GM23248 (cell line): ENCODE results near the gene NUP98. TPM values are rescaled to one million over a fixed set of nuclear protein-coding genes. Genes with fewer than 3 reads are reported as not detected.

ENCODE experiments used
- DNase-seq: peaks from one replicate; pipeline ENCODE4 v3.0.0-alpha.2; 2015
- H2AFZ ChIP-seq: fragments of 200-600 bp; sonication (generic); 2 replicates; pipeline ENCODE4 v1.6.1; 2016; ENCODE audit warnings: antibody characterized with exemption
- H3F3A ChIP-seq: fragments of 200-600 bp; sonication (generic); 2 replicates; pipeline ENCODE4 v1.6.1; 2016; ENCODE audit warnings: mild to moderate bottlenecking, antibody characterized with exemption, mixed run types; ENCODE audit not compliant: insufficient read depth
- H3K27ac ChIP-seq: fragments of 200-600 bp; sonication (generic); 2 replicates; pipeline ENCODE4 v1.5.1; 2016; ENCODE audit warnings: mild to moderate bottlenecking
- H3K27me3 ChIP-seq: fragments of 200-600 bp; sonication (generic); replicated peaks from 2 replicates; pipeline ENCODE4 v1.6.1; 2016; ENCODE audit warnings: mild to moderate bottlenecking; ENCODE audit not compliant: insufficient read depth
- H3K36me3 ChIP-seq: fragments of 200-600 bp; sonication (generic); 2 replicates; pipeline ENCODE4 v1.6.1; 2016; ENCODE audit warnings: low read depth, mild to moderate bottlenecking
- H3K4me1 ChIP-seq: fragments of 200-600 bp; sonication (generic); 2 replicates; pipeline ENCODE4 v1.6.1; 2016; ENCODE audit warnings: mild to moderate bottlenecking; ENCODE audit not compliant: insufficient read depth
- H3K4me2 ChIP-seq: fragments of 200-600 bp; sonication (generic); one replicate; pipeline ENCODE4 v1.6.1; 2016; ENCODE audit warnings: mild to moderate bottlenecking; ENCODE audit not compliant: unreplicated experiment
- H3K4me3 ChIP-seq: fragments of 200-600 bp; sonication (generic); 2 replicates; pipeline ENCODE4 v1.5.1; 2016; ENCODE audit warnings: mild to moderate bottlenecking
- H3K79me2 ChIP-seq: fragments of 200-600 bp; sonication (generic); 2 replicates; pipeline ENCODE4 v1.6.1; 2016; ENCODE audit warnings: mild to moderate bottlenecking; ENCODE audit not compliant: insufficient read depth
- H3K9ac ChIP-seq: fragments of 200-600 bp; sonication (generic); 2 replicates; pipeline ENCODE4 v1.6.1; 2016; ENCODE audit warnings: mild to moderate bottlenecking
- H3K9me2 ChIP-seq: fragments of 200-600 bp; sonication (generic); 2 replicates; pipeline ENCODE4 v1.6.1; 2016; ENCODE audit warnings: mixed run types, mild to moderate bottlenecking, moderate library complexity; ENCODE audit not compliant: insufficient read depth
- H3K9me3 ChIP-seq: fragments of 200-600 bp; sonication (generic); one replicate; pipeline ENCODE4 v1.6.1; 2017; ENCODE audit warnings: low read depth
- H4K20me1 ChIP-seq: fragments of 200-600 bp; sonication (generic); 2 replicates; pipeline ENCODE4 v1.6.0; 2016; ENCODE audit not compliant: insufficient read depth
- EZH2 ChIP-seq: fragments of 200-600 bp; sonication (generic); IDR thresholded peaks from 2 replicates; pipeline ENCODE4 v1.6.1; 2018; ENCODE audit warnings: antibody characterized with exemption, mild to moderate bottlenecking; ENCODE audit not compliant: insufficient read depth, poor library complexity, severe bottlenecking
- EZH2phosphoT487 ChIP-seq: fragments of 200-600 bp; sonication (generic); IDR thresholded peaks from 2 replicates; pipeline ENCODE4 v1.6.1; 2018; ENCODE audit warnings: antibody characterized with exemption, moderate library complexity, mild to moderate bottlenecking, low read depth; ENCODE audit not compliant: insufficient read depth
- WGBS, 2 experiments: methylation state at CpG; one replicate each; pipeline ENCODE4 v1.1.6; 2015 to 2017; ENCODE audit warnings: low lambda C conversion rate in 2 of 2, low coverage in 1 of 2; ENCODE audit errors: missing lambda C conversion rate in 2 of 2; 5-methylcytosine and 5-hydroxymethylcytosine counted together
- in situ Hi-C: fragments of 300-500 bp; cut with MboI; formaldehyde crosslinking; loops from 2 replicates; pipeline ENCODE4 v1.15.0; 2020
- polyA plus RNA-seq: library from polyadenylated mRNA; unstranded; fragments of >200 nt; fragmentation: Nextera tagmentation; extraction: Ambion mirVana; gene quantifications from 2 replicates; pipeline ENCODE4 v1.2.1, GENCODE V29; 2016
- total RNA-seq: library from RNA; depleted of rRNA; stranded (reverse); fragments of >200 nt; shearing (Covaris generic); gene quantifications from 2 replicates; pipeline ENCODE4 v1.2.3, GENCODE V29; 2014

Gene NUP98
- total and polyA plus RNA-seq, 2 experiments from 2014 or later = 30.5 to 79.3 TPM

DNA sequence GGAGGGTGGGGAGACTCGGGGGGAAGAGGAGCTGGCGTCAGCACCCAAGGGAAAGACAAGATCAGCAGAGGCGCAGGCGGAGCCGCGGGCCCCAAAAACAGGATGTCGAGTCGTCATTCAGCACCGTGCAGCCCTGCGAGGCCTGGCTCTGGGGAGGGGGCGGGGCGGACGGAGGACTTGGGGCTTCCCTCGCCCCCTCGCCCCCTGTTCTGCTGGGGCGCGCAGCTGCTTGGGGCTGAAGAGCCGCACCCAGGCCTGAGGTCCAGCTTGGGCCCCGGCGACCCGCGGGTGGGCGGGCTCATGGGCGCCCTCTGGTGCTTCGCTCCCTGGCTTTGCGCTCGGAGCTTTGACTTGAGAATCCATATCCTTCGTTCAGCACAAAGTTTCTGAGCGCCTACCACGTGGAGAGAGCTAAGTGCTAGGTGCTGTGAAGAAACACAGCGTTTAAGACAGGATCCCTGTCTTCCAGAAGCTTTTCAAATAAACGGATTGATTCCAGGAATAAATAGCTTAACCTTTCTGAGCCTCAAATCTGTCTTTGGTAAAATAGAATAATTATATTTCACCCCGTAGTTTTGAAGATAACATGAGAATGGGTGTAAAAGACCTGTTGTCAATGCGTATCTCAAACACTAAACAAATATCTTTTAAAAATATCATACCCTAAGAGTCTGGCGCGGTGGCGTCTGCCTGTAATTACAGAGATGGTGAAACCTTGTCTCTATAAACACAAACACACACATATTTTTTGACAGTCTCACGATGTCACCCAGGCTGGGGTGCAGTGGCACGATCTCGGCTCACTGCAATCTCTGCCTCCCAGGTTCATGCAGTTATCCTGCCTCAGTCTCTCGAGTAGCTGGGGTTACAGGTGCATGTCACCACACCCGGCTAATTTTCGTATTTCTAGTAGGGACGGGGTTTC lies 44.3 kb upstream of the NUP98 start:
- Histone ChIP-seq H3K4me3 (peak overlapping the region; percentile 85), H3K4me2 (peak overlapping the region; percentile 59), H3K27ac (peak overlapping the region; percentile 85), H3K36me3 (no peaks in the 10 kb centered on the region), H3K79me2 (peaks cover 51% of the 10 kb centered on the region), H2AFZ (peak overlapping the region; percentile 64), H3K9me3 (no peaks in the 10 kb centered on the region), H3K27me3 (no peaks in the 10 kb centered on the region), H3K9ac (peak overlapping the region; percentile 90), H3K9me2 (no peaks in the 10 kb centered on the region), H3K4me1 (peaks cover 17% of the 10 kb centered on the region), H3F3A (peaks cover 5% of the 10 kb centered on the region; the same call in 1 of the 2 replicates), H4K20me1 (0 out of 2 replicates have a peak, but pooled peaks cover 4% of the 10 kb centered on the region)
- in situ Hi-C loops = no loop called here
- peak; percentile 93 for DNase-seq
- WGBS, 2 experiments = 19 to 30% methylated on average over 25 to 39 of the region's 44 CpGs
- TF ChIP-seq EZH2phosphoT487 = no peak
- TF ChIP-seq EZH2 = no peak

DNA sequence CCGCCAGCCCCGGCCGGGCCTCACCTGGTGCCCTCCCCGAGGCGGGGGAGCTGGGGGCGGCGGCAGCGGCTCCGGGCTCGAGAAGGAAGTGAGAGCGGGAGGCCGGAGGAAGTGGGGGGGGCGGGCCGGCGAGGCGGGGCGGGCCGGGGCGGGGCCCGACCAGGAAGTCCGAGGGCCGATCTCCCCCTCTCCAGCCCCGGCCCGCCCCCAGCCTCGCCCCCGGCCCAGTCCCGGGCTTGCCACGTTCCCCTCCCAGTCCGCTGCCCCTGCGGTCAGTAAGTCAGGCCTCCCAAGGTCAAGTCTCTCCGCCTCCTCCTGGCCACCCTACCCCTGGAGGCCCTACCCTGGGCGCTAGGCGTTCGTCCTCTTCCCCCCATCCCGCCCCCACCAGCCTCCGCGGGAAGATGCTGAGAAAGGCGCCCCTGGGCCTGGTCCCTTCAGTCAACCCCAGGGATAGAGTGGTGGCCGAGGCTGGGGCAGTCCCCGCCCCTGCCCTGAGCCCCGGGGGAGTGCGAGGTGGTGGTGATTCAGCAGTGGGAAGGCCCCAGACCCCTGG lies 43.6 kb upstream of the NUP98 start, which contains the start of gene RHOG:
Gene RHOG, minus strand, starts transcription at position 90 of the 556 bp plus-strand sequence. CDS start 12,821 bp downstream, outside the sequence.
- 0 to 3% methylated on average over 7 to 31 of the region's 42 CpGs for WGBS, 2 experiments
- no peak for TF ChIP-seq EZH2phosphoT487
- TF ChIP-seq EZH2 = no peak
- peak within 1 kb of the TSS; percentile 85 for H3K27ac ChIP-seq
- 0 out of 2 replicates have a peak, but pooled peaks cover 4% of the 10 kb centered on the region for H4K20me1 ChIP-seq
- DNase-seq = peak; percentile 87
- no peaks in the 10 kb centered on the region for H3K36me3 ChIP-seq
- peak within 1 kb of the TSS; percentile 89 for H3K4me2 ChIP-seq
- no peaks in the 10 kb centered on the region for H3K9me3 ChIP-seq
- H3K4me1 ChIP-seq = peaks cover 17% of the 10 kb centered on the region
- H3K9me2 ChIP-seq = no peaks in the 10 kb centered on the region
- peak within 1 kb of the TSS; percentile 85 for H3K4me3 ChIP-seq
- H2AFZ ChIP-seq = peak within 1 kb of the TSS; percentile 64
- no peaks in the 10 kb centered on the region for H3K27me3 ChIP-seq
- in situ Hi-C loops = no loop called here
- peaks cover 5% of the 10 kb centered on the region; the same call in 1 of the 2 replicates for H3F3A ChIP-seq
- peak within 1 kb of the TSS; percentile 90 for H3K9ac ChIP-seq
- H3K79me2 ChIP-seq = peaks cover 59% of the 10 kb centered on the region

DNA sequence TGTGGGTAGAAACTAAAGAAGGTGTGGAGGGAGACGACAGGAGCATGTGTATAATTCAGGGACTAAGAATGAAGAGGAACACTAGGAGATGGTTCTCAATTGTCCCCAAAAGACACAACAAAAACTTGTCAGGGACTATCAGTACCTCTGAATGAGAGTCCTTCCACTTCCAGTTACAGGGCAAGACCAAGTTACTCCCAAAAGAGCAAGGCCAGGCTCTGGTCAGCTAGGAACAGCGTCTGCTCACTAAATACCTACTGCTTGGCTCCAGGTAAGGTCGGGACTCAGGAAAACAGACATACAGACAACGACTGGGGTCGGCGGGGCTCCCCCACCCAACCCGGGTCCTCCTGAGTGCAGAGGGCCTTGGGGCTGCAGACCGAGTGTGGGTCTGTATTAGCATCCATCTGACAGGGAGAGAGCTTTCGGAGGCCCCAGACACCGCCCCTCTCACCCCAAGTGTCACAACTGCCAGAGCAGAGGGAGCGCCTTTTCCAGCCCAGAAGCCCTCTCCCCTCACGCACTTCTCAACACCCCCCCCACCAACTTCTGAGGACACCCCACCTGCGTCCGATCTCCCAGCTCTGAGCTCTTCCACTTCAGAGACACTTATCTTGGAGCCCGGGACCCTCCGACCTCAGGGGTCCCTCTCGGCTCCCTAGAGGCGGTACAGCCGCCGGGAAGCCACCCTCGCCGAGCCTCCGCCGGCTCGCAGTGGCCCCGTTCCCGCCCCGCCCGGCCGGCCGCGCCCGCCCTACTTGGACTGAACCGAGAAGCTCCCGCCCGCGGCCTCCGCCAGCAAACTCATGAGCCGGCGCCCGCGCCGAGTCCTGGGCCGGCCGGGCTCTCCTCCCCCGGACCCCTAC lies 42.9 kb upstream of the NUP98 start:
- peaks cover 5% of the 10 kb centered on the region; the same call in 1 of the 2 replicates for H3F3A ChIP-seq
- H3K9ac ChIP-seq = peak overlapping the region; percentile 90
- DNase-seq = peak; percentile 38
- peaks cover 66% of the 10 kb centered on the region for H3K79me2 ChIP-seq
- H3K4me2 ChIP-seq = peak overlapping the region; percentile 89
- H2AFZ ChIP-seq = peak overlapping the region; percentile 62
- in situ Hi-C loops = no loop called here
- H4K20me1 ChIP-seq = 0 out of 2 replicates have a peak, but pooled peaks cover 4% of the 10 kb centered on the region
- H3K4me3 ChIP-seq = peak overlapping the region; percentile 85
- WGBS, 2 experiments = 3% methylated on average over 18 to 45 of the region's 46 CpGs
- H3K9me2 ChIP-seq = no peaks in the 10 kb centered on the region
- peaks cover 23% of the 10 kb centered on the region for H3K4me1 ChIP-seq
- no peaks in the 10 kb centered on the region for H3K9me3 ChIP-seq
- TF ChIP-seq EZH2phosphoT487 (no peak), EZH2 (no peak)
- no peaks in the 10 kb centered on the region for H3K36me3 ChIP-seq
- no peaks in the 10 kb centered on the region for H3K27me3 ChIP-seq
- peak overlapping the region; percentile 85 for H3K27ac ChIP-seq
